HUDEP-2 (cell line): Measurements from ENCODE around the gene MARCKS.

Experiments used
- DNase-seq, 76 experiments: peaks; one replicate each; lab custom pipeline; 2025; ENCODE audit not compliant: unreplicated experiment in 76 of 76; lab: John Stamatoyannopoulos, UW

Gene MARCKS

GRCh38 chr6:113856625-113857555 lies at the start of gene MARCKS:
TSS of gene MARCKS (plus strand) at chr6:113857345. CDS start at chr6:113857746, 401 bp downstream.
- DNase-seq: peak in 15 of 76 experiments; percentile 5 to 39 (median 19)

- DNase-seq: no peak
Observed at GRCh38 chr6:113809826-113810225, 47.3 kb upstream of the MARCKS start.

- no peak for DNase-seq
Observed at GRCh38 chr6:113813142-113813541, 44.0 kb upstream of the MARCKS start.

- no peak for DNase-seq
Observed at GRCh38 chr6:113818578-113818977, 38.6 kb upstream of the MARCKS start.

GRCh38 chr6:113819169-113819830 lies 37.8 kb upstream of the MARCKS start:
- DNase-seq: no peak

GRCh38 chr6:113820761-113821160 lies 36.4 kb upstream of the MARCKS start:
- no peak for DNase-seq

- no peak for DNase-seq
Observed at GRCh38 chr6:113821445-113821844, 35.7 kb upstream of the MARCKS start.

- no peak for DNase-seq
Observed at GRCh38 chr6:113823916-113824315, 33.2 kb upstream of the MARCKS start.

- DNase-seq: no peak
Observed at GRCh38 chr6:113824411-113824810, 32.7 kb upstream of the MARCKS start.

- DNase-seq: no peak
Observed at GRCh38 chr6:113824866-113825265, 32.3 kb upstream of the MARCKS start.

GRCh38 chr6:113825781-113826180 lies 31.4 kb upstream of the MARCKS start:
- no peak for DNase-seq

- DNase-seq: no peak
Observed at GRCh38 chr6:113828984-113829695, 28.0 kb upstream of the MARCKS start.

- DNase-seq: no peak
Observed at GRCh38 chr6:113829696-113830045, 27.5 kb upstream of the MARCKS start.

GRCh38 chr6:113830140-113830539 lies 27.0 kb upstream of the MARCKS start:
- no peak for DNase-seq

GRCh38 chr6:113833537-113833936 lies 23.6 kb upstream of the MARCKS start:
- no peak for DNase-seq

GRCh38 chr6:113837170-113837569 lies 20.0 kb upstream of the MARCKS start:
- DNase-seq: no peak

- DNase-seq: no peak
Observed at GRCh38 chr6:113842165-113842564, 15.0 kb upstream of the MARCKS start.

GRCh38 chr6:113843500-113844073 lies 13.6 kb upstream of the MARCKS start:
- no peak for DNase-seq

GRCh38 chr6:113846577-113846976 lies 10.6 kb upstream of the MARCKS start:
- DNase-seq: no peak

GRCh38 chr6:113847447-113847846 lies 9.7 kb upstream of the MARCKS start:
- no peak for DNase-seq

- DNase-seq: no peak
Observed at GRCh38 chr6:113848280-113848679, 8.9 kb upstream of the MARCKS start.
